Ectodermal cell (in vitro differentiated cells): ENCODE measurements around the gene TOMM6. TPM values are rescaled to one million over a fixed set of nuclear protein-coding genes. Genes with fewer than 3 reads are reported as not detected.
A peak's percentile ranks its signal among the peaks of the same experiment; 100 is the strongest.

Experiments
- H3K27ac ChIP-seq: 2 replicates; pipeline ENCODE4 v1.7.0; 2013; ENCODE audit warnings: mild to moderate bottlenecking, low read depth, low read length; ENCODE audit not compliant: insufficient read depth, poor library complexity, severe bottlenecking
- H3K27me3 ChIP-seq: 2 replicates; pipeline ENCODE4 v1.7.0; 2013; ENCODE audit warnings: mild to moderate bottlenecking, low read length; ENCODE audit not compliant: insufficient read depth, control insufficient read depth, poor library complexity, severe bottlenecking
- H3K36me3 ChIP-seq: one replicate; pipeline ENCODE4 v1.7.0; 2013; ENCODE audit warnings: low read length; ENCODE audit not compliant: control insufficient read depth, insufficient read depth
- H3K4me1 ChIP-seq: one replicate; pipeline ENCODE4 v1.7.0; 2013; ENCODE audit warnings: low read length; ENCODE audit not compliant: control insufficient read depth, insufficient read depth
- H3K4me3 ChIP-seq: 2 replicates; pipeline ENCODE4 v1.7.0; 2013; ENCODE audit warnings: low read depth, low read length, control low read depth; ENCODE audit not compliant: insufficient read depth
- H3K9me3 ChIP-seq: 2 replicates; pipeline ENCODE4 v1.7.0; 2013; ENCODE audit warnings: mild to moderate bottlenecking, low read length, moderate library complexity; ENCODE audit not compliant: control insufficient read depth
- WGBS, 2 experiments: methylation state at CpG; one replicate each; pipeline ENCODE4 v1.1.7; 2013; ENCODE audit warnings: missing lambda C conversion rate in 2 of 2; 5-methylcytosine and 5-hydroxymethylcytosine counted together
- polyA plus RNA-seq, 4 experiments: library from polyadenylated mRNA; stranded (reverse); fragments of 50-300 nt; gene quantifications; one replicate each; pipeline ENCODE4 v1.2.3, GENCODE V29; 2013

Gene TOMM6
- 220 TPM for polyA plus RNA-seq (2013, experiment 1 of 4)
- polyA plus RNA-seq (2013, experiment 2 of 4) = 202 TPM
- polyA plus RNA-seq (2013, experiment 3 of 4) = 246 TPM
- 264 TPM for polyA plus RNA-seq (2013, experiment 4 of 4)

DNA sequence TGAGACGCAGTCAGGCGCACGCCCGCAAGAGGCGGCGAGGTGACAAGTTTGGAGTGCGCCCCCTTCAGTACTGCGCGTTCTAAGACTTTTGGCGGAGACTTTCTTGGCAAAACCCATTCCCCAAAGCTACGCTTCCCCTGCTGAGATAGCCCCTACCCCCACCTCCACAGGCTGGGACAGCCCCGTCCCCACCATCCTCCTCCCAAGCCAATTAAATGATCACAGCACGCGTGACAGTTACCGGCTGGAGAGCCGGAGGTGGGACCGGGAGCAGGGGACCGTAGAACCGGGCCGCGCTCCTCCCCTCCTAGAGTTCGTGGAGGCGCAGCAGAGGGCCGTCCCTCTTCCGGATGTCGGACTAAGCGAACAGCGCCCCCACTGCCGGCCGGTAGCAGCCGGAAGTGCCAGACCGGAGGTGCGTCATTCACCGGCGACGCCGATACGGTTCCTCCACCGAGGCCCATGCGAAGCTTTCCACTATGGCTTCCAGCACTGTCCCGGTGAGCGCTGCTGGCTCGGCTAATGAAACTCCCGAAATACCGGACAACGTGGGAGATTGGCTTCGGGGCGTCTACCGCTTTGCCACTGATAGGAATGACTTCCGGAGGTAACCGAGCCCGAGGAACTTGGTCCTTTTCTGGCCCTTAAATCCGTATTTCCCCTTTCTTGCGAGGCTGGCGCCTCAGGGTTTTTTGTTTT, at the start of gene TOMM6:
TSS of gene TOMM6 (plus strand) at position 476 of the 699 bp plus-strand sequence. CDS start at position 480, 4 bp downstream.
- Histone ChIP-seq H3K27ac (peak within 1 kb of the TSS; percentile 88), H3K27me3 (peaks cover 13% of the 10 kb centered on the region), H3K4me3 (peak within 1 kb of the TSS; percentile 99), H3K36me3 (peaks cover 13% of the 10 kb centered on the region), H3K4me1 (no peaks in the 10 kb centered on the region), H3K9me3 (no peaks in the 10 kb centered on the region)
- WGBS, 2 experiments = 0% methylated on average over 55 of the region's 55 CpGs

DNA sequence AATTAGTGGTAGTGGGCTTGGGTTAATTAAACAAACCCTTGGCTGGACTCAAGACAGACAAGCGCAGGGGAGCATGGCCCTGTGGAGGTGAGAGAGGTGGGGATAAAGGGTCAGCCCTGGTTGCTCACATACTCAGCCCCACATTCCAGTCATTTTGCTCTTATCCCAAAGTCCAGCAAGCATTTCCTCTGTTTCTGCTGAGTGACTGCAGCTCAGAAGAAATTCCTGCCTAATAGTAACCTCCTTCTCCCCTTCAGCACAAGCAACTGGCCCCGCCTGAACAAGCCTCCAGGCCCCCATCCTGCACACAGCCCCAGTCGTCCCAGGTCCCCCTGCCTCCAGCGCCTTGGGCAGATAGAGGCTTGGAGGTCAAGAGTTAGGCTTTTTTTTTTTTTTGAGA, 48.5 kb upstream of the TOMM6 start:
- WGBS, 2 experiments = 81 to 90% methylated on average over 4 of the region's 4 CpGs
- Histone ChIP-seq H3K4me3 (no peak overlapping the region), H3K27me3 (peaks cover 14% of the 10 kb centered on the region), H3K36me3 (no peaks in the 10 kb centered on the region), H3K9me3 (no peaks in the 10 kb centered on the region), H3K27ac (no peak overlapping the region), H3K4me1 (peaks cover 8% of the 10 kb centered on the region)

GRCh38 chr6:41740366-41741162, 46.9 kb upstream of the TOMM6 start:
- Histone ChIP-seq H3K36me3 (no peaks in the 10 kb centered on the region), H3K4me1 (peaks cover 8% of the 10 kb centered on the region), H3K27me3 (no peaks in the 10 kb centered on the region), H3K4me3 (no peak overlapping the region), H3K9me3 (no peaks in the 10 kb centered on the region), H3K27ac (no peak overlapping the region)
- WGBS, 2 experiments = 86% methylated on average over 13 of the region's 13 CpGs

DNA sequence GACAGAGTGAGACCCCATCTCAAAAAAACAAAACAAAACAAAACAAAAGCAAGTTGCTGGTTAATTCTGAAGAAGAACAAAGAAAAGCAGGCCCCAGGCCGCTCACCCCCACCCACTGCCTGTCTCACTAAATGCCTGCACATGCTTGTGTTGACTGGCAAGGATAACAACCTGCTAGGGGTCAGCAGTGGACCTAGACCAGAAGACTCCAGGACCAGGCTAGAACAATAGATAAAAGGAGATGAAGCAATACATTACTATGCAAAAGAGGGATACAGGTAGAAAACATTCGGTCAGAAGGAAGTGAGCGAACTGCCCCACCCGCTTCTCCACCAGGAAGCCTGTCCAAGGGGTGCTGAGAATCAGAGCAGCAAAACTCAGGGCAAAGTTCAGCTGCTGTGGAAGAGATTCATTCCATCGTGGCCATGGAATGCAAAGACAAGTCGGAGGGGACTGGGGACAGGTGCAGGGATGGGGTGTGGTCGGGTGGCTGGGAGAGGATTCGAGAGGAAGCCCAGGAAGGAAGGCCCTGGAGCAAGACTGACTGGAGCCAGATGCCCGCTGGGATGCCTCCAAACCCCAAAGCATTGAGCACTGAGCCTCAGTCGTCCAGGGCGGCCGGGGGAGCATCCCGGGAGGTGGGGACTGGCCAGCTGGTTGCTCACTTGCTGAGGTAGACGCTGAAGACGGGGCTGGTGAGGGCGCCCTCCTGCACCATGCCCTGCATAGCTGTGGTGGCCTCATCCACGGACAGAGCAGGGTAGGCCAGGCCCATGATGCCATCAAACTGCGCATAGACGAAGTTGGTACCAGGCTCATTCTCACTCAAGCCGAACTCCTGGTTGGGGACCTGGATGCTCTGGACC, 45.6 kb upstream of the TOMM6 start:
- 92 to 93% methylated on average over 20 of the region's 20 CpGs for WGBS, 2 experiments
- Histone ChIP-seq H3K27me3 (no peaks in the 10 kb centered on the region), H3K36me3 (no peaks in the 10 kb centered on the region), H3K4me3 (no peak overlapping the region), H3K9me3 (no peaks in the 10 kb centered on the region), H3K4me1 (peaks cover 5% of the 10 kb centered on the region), H3K27ac (no peak overlapping the region)

GRCh38 chr6:41743406-41744235, 43.9 kb upstream of the TOMM6 start:
- H3K9me3 ChIP-seq = no peaks in the 10 kb centered on the region
- no peaks in the 10 kb centered on the region for H3K27me3 ChIP-seq
- H3K36me3 ChIP-seq = no peaks in the 10 kb centered on the region
- peaks cover 5% of the 10 kb centered on the region for H3K4me1 ChIP-seq
- H3K4me3 ChIP-seq = no peak overlapping the region
- no peak overlapping the region for H3K27ac ChIP-seq
- 89 to 91% methylated on average over 6 of the region's 6 CpGs for WGBS, 2 experiments

- no peaks in the 10 kb centered on the region for H3K9me3 ChIP-seq
- WGBS, 2 experiments = 92 to 94% methylated on average over 7 of the region's 7 CpGs
- H3K27me3 ChIP-seq = no peaks in the 10 kb centered on the region
These were observed 43.2 kb upstream of the TOMM6 start for GRCh38 chr6:41744236-41744787.

DNA sequence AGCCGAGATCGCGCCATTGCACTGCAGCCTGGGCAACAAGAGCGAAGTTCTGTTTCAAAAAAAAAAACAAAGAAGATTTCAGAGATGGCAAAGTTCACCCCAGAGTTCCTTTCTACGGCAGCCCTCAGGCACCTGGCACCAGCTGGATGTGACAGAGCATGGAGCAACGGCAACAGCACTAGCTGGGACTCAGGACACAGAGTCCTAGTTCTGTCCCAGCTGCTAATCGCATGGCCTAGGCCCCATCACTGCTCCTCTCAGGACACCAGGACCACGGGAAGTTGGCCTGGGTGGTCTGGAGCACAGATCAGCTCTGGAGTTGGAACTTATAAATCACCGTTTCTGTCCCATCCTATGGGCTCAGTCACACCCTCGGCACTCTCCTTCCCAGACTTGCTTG, 41.4 kb upstream of the TOMM6 start:
- Histone ChIP-seq H3K9me3 (no peaks in the 10 kb centered on the region), H3K4me1 (no peaks in the 10 kb centered on the region), H3K36me3 (no peaks in the 10 kb centered on the region), H3K27me3 (no peaks in the 10 kb centered on the region), H3K4me3 (no peak overlapping the region), H3K27ac (no peak overlapping the region)
- WGBS, 2 experiments = 94% methylated on average over 10 of the region's 10 CpGs

More at GRCh38 chr6:41744236-41744787, 43.2 kb upstream of the TOMM6 start:
- Histone ChIP-seq H3K27ac (no peak overlapping the region), H3K4me1 (no peaks in the 10 kb centered on the region), H3K4me3 (no peak overlapping the region), H3K36me3 (no peaks in the 10 kb centered on the region)

DNA sequence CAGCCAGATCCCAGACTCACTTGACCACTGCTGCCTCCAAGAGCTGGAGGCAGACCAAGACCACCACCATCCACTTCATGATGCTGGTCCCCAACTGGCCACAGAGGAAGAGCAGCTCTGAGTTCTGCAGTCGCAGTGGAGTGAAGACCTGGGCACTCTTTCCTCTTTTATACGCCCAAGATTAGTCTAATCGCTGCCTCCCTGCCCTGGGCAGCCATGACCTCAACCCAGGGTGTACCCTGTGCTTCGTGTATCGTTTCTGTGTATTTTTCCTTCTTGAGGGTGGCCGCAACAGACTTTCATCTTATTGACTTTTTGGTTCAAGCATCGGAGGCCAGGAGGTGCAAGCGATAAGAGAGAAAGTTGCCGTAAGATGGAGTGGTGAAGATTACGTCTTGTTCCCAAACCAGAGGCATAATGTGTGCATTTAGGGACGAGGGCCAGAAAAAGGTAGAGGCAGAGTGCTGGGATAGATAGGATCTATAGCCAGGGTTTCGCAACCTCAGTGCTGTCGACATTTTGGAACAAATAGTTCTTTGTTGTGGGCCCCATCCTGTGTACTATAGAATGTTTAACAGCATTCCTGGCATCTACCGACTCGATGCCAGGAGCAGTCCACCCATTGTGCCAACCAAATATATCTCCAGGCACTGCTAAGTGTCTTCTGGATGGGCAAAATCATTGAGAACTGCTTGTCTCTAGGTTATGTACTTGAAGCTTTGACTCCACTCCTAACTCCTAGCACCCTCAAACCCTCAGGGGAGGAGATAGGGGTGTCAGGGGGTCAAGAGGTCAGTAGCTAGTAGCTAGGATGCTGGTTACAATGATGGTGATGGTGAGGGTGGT, 40.0 kb upstream of the TOMM6 start, which contains the start of gene PGC:
TSS of gene PGC (minus strand) at position 142 of the 846 bp plus-strand sequence. CDS start at position 79, 63 bp downstream.
- H3K27me3 ChIP-seq = no peaks in the 10 kb centered on the region
- no peaks in the 10 kb centered on the region for H3K36me3 ChIP-seq
- no peak within 1 kb of the TSS for H3K27ac ChIP-seq
- H3K4me3 ChIP-seq = no peak within 1 kb of the TSS
- H3K4me1 ChIP-seq = no peaks in the 10 kb centered on the region
- WGBS, 2 experiments = 94% methylated on average over 15 of the region's 15 CpGs
- H3K9me3 ChIP-seq = no peaks in the 10 kb centered on the region
